ENCODE measurements around the gene CCR9.

DNA sequence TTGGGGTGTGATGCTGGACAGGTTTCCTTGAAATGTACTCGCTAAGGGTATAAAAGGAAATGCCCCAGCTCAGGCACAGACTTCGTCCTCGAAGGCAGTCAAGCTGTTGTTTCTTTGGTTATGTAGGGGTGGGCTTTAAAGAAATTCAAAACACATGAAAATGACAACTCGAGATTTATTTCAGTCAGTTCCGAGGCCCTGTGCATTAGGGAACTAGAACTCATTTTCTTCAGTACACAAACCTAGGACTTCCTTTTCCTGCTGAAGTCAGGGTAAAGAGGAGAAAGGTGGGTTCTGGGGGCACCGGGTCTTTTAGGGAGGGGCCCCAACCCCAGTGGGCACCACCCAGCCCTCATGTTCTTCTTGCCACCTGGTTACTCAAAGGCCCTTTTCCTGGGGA is 7.7 kb downstream of the CCR9 start:
- TF ChIP-seq TCF12 (IDR thresholded peaks at IDR 0.05; ENCODE audit: low read depth), result no peak
- TF ChIP-seq REST (IDR thresholded peaks at IDR 0.05; ENCODE audit: low read depth), result no peak
- TF ChIP-seq CEBPB (IDR thresholded peaks at IDR 0.05), result no peak
- TF ChIP-seq FOXM1 (IDR thresholded peaks at IDR 0.05; ENCODE audit: borderline replicate concordance, low read depth), result no peak
- no peak for TF ChIP-seq EP300 (IDR thresholded peaks at IDR 0.05; ENCODE audit: borderline replicate concordance)
- TF ChIP-seq RAD21 (IDR thresholded peaks at IDR 0.05; ENCODE audit: low read depth), result no peak
- TF ChIP-seq ZBTB7A (IDR thresholded peaks at IDR 0.05; ENCODE audit: low read depth), result no peak
- no peak for TF ChIP-seq TAF1 (IDR thresholded peaks at IDR 0.05; ENCODE audit: low read depth)
- TF ChIP-seq YY1 (IDR thresholded peaks at IDR 0.05; ENCODE audit: low read depth), result no peak
- no peak for TF ChIP-seq USF1 (IDR thresholded peaks at IDR 0.05)
